HAP-1 (cell line): ENCODE data around the gene DEFB116.
A peak's percentile ranks its signal among the peaks of the same experiment; 100 is the strongest.
"Not testable (repeated sequence)": the region's sequence is repeated elsewhere in the genome, so short reads cannot be mapped to it uniquely, and the experiment has no call there.

Source experiments
- DNase-seq, 2 experiments: peaks; one replicate each; pipeline ENCODE4 v3.0.0-alpha.2; 2016 to 2020; ENCODE audit warnings: low spot score in 2 of 2
- H3K27me3 ChIP-seq: fragments of 250-450 bp; sonication (Bioruptor Pico); 2 replicates; pipeline ENCODE4 v1.5.1; 2020; ENCODE audit warnings: low read depth, mild to moderate bottlenecking, moderate library complexity
- H3K36me3 ChIP-seq: fragments of 250-450 bp; sonication (Bioruptor Pico); replicated peaks from 2 replicates; pipeline ENCODE4 v1.5.1; 2020; ENCODE audit warnings: mild to moderate bottlenecking
- H3K4me1 ChIP-seq: fragments of 250-450 bp; sonication (Bioruptor Pico); 2 replicates; pipeline ENCODE4 v1.5.1; 2020; ENCODE audit warnings: mild to moderate bottlenecking
- H3K4me3 ChIP-seq: fragments of 250-450 bp; sonication (Bioruptor Pico); 2 replicates; pipeline ENCODE4 v1.5.1; 2020; ENCODE audit warnings: mild to moderate bottlenecking, moderate library complexity
- H3K9me3 ChIP-seq: fragments of 250-450 bp; sonication (Bioruptor Pico); 2 replicates; pipeline ENCODE4 v1.5.1; 2020; ENCODE audit warnings: mild to moderate bottlenecking, moderate library complexity
- in situ Hi-C: fragments of 300-500 bp; cut with MboI; formaldehyde crosslinking; loops from 3 replicates; pipeline ENCODE4 v1.14.3; 2020; ENCODE audit warnings: low sequenced_read_pairs, inconsistent platforms, mixed read lengths

DEFB116 gene, protein sequence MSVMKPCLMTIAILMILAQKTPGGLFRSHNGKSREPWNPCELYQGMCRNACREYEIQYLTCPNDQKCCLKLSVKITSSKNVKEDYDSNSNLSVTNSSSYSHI

DNA sequence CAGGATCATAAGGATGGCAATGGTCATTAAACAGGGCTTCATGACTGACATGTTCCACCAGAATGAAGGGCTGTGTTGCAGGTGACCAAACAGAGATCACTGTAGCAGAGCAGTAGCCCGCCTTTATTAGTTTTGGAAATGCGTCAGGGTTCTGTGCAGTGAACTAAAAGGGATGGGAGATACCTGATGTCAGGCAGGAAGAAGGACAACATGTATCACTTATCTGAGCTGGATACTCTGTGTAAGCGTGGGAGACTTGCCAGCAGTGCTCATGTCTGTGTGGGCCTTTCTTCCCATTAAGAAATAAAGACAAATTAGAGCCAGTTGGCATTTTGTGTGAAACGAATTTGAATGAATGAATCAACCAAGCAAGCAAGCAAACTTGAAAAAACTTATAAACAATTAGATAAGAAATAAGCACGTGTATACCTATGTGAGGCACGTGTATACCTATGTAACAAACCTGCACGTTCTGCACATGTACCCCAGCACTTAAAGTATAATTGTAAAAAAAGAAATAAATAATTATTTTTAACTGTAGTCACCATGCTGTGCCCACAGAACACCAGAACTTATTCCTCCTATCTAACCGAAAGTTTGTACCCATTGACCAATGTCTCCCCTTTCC is at the start of gene DEFB116:
TSS of gene DEFB116 (minus strand) at position 51 of the 628 bp plus-strand sequence. CDS start at position 51, 0 bp downstream.
- in situ Hi-C loops = no loop called here

DNA sequence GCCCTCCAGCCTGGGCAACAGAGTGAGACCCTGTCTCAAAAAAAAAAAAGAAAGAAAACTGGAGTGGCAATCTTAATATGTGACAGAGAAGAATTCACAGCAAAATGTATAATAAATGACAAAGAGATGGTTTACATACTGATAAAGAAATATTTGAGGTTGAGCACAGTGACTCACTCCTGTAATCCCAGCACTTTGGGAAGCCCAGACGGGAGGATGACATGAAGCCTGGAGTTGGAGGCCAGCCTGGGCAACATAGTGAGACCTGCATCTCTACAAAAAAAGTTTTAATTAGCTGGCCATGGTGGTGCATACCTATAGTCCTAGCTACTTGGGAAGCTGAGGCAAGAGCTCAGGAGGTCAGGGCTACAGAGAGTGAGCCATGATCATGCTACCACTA is 47.6 kb upstream of the DEFB116 start:
- peaks cover 6% of the 10 kb centered on the region for H3K27me3 ChIP-seq
- no peak overlapping the region for H3K4me3 ChIP-seq
- DNase-seq = no peak
- no peaks in the 10 kb centered on the region for H3K4me1 ChIP-seq
- in situ Hi-C loops = no loop called here
- no peaks in the 10 kb centered on the region for H3K9me3 ChIP-seq
- H3K36me3 ChIP-seq = no peaks in the 10 kb centered on the region

More for the DNA sequence above, at the start of gene DEFB116:
- H3K9me3 ChIP-seq = no peaks in the 10 kb centered on the region
- H3K4me3 ChIP-seq = no peak within 1 kb of the TSS
- no peaks in the 10 kb centered on the region for H3K36me3 ChIP-seq
- no peaks in the 10 kb centered on the region for H3K4me1 ChIP-seq
- H3K27me3 ChIP-seq = no peaks in the 10 kb centered on the region
- no peak for DNase-seq

DNA sequence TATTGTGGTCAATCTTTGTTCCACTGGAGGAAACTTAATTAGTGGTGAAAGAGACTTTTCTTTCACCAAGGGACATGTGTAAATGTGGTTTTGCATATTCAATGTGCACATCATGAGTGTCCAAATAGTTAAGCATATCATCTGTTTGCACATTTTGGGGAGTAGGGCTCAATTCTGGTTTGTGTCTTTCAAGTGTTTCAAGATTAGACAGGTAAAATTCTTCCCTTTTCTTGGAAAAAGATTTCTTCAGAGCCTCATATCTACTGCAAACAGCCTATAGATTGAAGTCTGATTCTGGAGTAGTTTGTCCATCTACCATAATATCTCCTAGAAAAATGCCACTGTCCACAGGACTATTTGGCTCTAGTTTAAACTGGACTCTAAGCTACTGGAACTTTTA is 33.1 kb upstream of the DEFB116 start:
- Histone ChIP-seq H3K9me3 (no peaks in the 10 kb centered on the region), H3K4me3 (no peak overlapping the region)
- in situ Hi-C loops = no loop called here

DNA sequence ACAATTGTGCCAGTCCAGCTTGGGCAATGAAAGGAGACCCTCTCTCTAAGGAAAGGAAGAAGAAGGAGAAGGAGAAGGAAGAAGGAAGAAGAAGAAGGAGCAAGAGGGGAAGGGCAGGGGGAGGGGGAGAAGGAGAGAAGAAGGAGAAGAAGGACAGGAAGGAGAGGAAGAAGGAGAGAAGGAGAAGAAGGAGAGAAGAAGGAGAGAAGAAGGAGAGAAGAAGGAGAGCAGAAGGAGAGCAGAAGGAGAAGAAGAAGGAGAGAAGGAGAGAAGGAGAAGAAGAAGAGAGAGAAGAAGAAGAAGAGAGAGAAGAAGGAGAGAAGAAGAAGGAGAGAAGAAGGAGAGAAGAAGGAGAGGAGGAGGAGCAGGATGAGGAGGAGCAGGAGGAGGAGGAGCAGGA is 22.5 kb upstream of the DEFB116 start:
- H3K27me3 ChIP-seq = no peaks in the 10 kb centered on the region
- no peaks in the 10 kb centered on the region for H3K36me3 ChIP-seq
- H3K4me3 ChIP-seq = no peak overlapping the region
- no peaks in the 10 kb centered on the region for H3K9me3 ChIP-seq
- DNase-seq = no peak
- no peaks in the 10 kb centered on the region for H3K4me1 ChIP-seq
- in situ Hi-C loops = no loop called here

More for the DNA sequence above, 33.1 kb upstream of the DEFB116 start:
- no peaks in the 10 kb centered on the region for H3K4me1 ChIP-seq
- H3K27me3 ChIP-seq = no peaks in the 10 kb centered on the region
- no peak for DNase-seq
- H3K36me3 ChIP-seq = no peaks in the 10 kb centered on the region

DNA sequence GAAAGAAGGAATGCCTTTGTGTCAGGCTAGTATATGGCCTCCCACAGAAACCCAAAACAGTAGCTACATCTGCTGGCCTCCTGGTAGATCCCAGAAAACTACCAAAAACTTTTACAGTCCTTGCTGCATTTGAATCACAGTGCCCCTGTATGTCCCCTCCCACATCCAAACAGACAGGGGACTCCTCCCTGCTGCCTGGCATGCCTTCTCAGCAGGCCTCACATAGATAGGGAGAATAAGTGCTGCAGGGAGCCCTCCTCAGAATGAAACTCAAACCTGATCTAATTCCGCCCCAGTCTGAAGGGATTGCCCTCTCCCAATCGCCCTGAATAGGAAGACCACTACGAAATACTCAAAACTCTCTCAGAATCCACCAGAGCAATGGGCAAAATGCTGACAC is 14.1 kb upstream of the DEFB116 start:
- in situ Hi-C loops = no loop called here
- DNase-seq = no peak
- H3K36me3 ChIP-seq = no peaks in the 10 kb centered on the region

DNA sequence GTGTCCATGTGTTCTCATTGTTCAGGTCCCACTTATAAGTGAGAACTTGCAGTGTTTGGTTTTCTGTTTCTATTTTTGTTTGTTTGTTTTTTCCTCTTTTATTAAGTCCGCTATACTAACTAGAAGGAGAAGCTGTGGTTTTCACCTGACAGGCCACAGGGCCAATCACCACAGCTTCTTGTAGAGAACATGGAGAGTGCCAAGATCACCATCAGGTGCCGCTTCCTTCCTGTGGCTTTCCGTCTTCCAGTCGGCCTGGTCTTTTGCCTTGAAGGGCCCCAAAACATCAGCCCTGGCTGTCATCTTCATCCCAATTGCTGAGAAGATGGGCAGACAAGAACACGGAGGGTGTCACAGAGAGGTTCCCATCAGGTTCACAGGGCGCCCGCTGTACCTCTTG is 23.4 kb downstream of the DEFB116 start:
- H3K27me3 ChIP-seq, in situ Hi-C loops, H3K4me3 ChIP-seq, DNase-seq, H3K4me1 ChIP-seq, H3K36me3 ChIP-seq, H3K9me3 ChIP-seq: not testable (repeated sequence)

More for the DNA sequence above, 14.1 kb upstream of the DEFB116 start:
- no peaks in the 10 kb centered on the region for H3K9me3 ChIP-seq
- H3K4me1 ChIP-seq = no peaks in the 10 kb centered on the region
- H3K4me3 ChIP-seq = no peak overlapping the region
- H3K27me3 ChIP-seq = no peaks in the 10 kb centered on the region

DNA sequence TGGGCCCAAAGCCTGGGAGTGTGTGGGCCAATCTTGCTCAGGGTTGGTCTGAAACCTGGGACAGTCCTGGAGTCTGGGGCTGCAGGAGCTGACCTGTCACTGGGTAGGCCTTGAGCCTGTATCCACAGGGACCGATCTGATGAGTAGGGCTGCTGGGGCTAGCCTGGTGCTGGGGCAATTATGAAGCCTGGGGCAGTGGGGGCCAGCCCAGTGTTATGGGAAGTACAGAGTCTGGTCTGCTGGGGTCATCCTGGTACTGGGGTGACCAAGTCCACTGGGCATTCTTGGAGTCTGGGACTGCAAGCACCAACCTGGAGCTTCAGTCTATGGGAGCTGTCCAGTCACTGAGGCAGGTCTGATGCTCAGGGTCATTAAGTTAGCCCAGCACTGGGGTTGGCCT is 30.2 kb downstream of the DEFB116 start:
- DNase-seq = no peak
- no peak overlapping the region for H3K4me3 ChIP-seq
- H3K27me3 ChIP-seq = no peaks in the 10 kb centered on the region
- no peaks in the 10 kb centered on the region for H3K9me3 ChIP-seq
- no peaks in the 10 kb centered on the region for H3K36me3 ChIP-seq
- no peaks in the 10 kb centered on the region for H3K4me1 ChIP-seq
- in situ Hi-C loops = no loop called here

DNA sequence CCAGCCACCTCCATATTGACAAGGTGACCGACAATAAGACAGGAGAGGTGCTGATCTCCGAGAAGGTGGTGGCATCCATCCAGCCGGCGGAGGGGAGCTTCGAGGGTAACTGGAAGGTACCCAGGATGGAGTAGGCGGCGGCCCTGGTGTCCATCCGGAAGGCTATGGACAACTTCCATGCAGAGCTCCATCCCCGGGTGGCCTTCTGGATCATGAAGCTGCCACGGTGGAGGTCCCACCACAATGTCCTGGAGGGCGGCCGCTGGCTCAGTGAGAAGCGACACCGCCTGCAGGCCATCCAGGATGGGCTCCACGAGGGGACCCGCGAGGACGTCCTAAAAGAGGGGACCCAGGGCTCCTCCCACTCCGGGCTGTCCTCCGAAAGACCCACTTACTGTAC is 33.9 kb downstream of the DEFB116 start:
- DNase-seq = no peak
- Histone ChIP-seq H3K4me1 (no peaks in the 10 kb centered on the region), H3K36me3 (no peaks in the 10 kb centered on the region), H3K27me3 (no peaks in the 10 kb centered on the region), H3K9me3 (no peaks in the 10 kb centered on the region), H3K4me3 (no peak overlapping the region)
- in situ Hi-C loops = no loop called here

DNA sequence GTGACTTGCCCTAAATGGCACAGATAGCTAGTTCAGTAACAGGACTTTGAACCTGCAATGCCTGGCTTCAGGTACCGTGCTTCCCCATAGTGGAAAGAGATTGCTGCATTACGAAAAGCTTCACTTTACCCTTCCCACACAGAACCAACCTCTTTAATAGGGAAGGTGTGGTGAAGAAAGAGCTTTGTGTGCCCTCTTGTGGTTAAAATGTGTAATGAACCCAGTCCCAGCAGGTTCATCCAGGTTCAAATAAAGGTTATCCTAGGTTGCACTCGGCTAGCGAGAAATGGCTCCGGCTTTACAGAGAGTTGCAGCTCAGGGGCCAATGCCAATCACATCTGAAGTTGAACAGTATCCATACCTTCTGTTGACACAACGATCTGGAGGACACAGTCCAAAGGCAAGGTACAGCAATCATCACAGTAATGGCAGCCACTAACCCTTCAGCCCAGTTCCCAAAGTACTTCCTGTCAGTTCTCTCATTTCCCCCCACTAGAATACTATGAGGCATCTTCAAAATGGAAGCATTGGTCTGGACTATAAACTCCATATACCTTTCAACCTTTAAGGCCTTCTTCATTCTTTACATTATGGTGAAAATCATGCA is 48.0 kb downstream of the DEFB116 start:
- H3K36me3 ChIP-seq = no peaks in the 10 kb centered on the region
- H3K4me3 ChIP-seq = no peak overlapping the region
- no peaks in the 10 kb centered on the region for H3K27me3 ChIP-seq
- peak; percentile 45 to 49 for DNase-seq
- no peaks in the 10 kb centered on the region for H3K9me3 ChIP-seq
- in situ Hi-C loops = no loop called here
- H3K4me1 ChIP-seq = no peaks in the 10 kb centered on the region

DNA sequence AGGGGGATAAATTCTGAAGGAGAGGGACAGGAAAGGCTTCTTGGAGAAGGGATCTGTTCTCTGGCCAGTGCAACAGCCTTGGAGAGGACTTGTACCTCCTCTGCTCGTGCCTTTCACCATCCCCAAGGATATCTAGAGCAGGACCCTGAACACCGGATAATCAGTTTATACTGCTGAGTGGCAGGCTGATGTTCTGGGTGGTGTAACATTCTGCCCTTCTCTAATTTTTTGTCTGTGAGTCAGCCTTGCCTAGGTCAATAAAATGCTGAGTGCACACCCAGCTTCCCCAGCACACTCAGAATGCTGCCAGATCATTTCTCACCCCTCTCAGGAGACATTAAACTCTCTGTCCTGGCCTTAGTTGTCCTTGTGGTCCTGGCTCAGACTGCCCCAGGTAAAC is 51.0 kb downstream of the DEFB116 start, which contains the start of gene DEFB115:
TSS of gene DEFB115 (plus strand) at position 301 of the 400 bp plus-strand sequence. CDS start at position 301, 0 bp downstream.
- Histone ChIP-seq H3K9me3 (no peaks in the 10 kb centered on the region), H3K4me1 (no peaks in the 10 kb centered on the region), H3K4me3 (no peak within 1 kb of the TSS), H3K36me3 (no peaks in the 10 kb centered on the region), H3K27me3 (no peaks in the 10 kb centered on the region)
- DNase-seq = no peak
- in situ Hi-C loops = no loop called here

DNA sequence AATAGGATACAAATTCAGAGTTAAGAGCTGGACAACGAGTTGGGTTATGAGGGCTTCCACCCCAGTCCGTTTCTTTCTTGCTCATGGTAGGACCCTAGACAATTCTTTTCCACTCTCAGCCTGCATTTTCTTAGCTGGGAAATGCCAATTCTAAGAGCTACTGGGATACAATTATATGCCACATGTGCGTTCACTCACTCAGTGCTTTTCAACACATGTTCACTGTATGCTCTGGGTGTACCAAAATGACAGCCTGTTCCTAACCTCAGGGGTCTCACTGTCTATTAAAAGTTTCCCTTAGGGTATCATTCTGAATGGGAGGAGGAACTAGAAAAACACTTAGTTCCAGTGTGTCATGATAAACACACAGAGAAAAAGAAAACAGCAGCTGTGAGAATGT is 51.4 kb downstream of the DEFB116 start:
- Histone ChIP-seq H3K9me3 (no peaks in the 10 kb centered on the region), H3K36me3 (no peaks in the 10 kb centered on the region), H3K4me1 (no peaks in the 10 kb centered on the region), H3K27me3 (no peaks in the 10 kb centered on the region), H3K4me3 (no peak overlapping the region)
- DNase-seq = no peak
- in situ Hi-C loops = no loop called here
